ENCODE data around the gene IL22RA1.

Gene IL22RA1

DNA sequence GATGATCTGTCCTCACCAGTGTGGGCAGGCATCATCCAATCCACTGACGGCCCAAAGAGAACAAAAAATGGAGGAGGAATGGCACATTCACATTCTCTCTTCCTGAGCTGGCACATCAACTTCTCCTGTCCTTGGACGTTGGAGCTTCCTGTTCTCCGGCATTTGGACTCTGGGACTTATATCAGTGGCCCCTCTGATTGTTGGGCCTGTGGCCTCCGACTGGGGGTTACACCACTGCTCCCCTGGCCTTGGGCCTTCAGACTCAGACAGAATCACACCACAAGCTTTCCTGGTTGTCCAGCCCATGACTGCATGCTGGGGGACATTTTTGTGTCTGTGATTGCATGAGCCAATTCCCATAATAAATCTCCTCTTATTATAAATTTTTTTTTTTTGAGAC is 24.1 kb upstream of the IL22RA1 start:
- TF ChIP-seq, protein P1, sequence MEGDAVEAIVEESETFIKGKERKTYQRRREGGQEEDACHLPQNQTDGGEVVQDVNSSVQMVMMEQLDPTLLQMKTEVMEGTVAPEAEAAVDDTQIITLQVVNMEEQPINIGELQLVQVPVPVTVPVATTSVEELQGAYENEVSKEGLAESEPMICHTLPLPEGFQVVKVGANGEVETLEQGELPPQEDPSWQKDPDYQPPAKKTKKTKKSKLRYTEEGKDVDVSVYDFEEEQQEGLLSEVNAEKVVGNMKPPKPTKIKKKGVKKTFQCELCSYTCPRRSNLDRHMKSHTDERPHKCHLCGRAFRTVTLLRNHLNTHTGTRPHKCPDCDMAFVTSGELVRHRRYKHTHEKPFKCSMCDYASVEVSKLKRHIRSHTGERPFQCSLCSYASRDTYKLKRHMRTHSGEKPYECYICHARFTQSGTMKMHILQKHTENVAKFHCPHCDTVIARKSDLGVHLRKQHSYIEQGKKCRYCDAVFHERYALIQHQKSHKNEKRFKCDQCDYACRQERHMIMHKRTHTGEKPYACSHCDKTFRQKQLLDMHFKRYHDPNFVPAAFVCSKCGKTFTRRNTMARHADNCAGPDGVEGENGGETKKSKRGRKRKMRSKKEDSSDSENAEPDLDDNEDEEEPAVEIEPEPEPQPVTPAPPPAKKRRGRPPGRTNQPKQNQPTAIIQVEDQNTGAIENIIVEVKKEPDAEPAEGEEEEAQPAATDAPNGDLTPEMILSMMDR (IDR thresholded peaks at IDR 0.05): no peak
- no peak for DNase-seq (ENCODE audit: low spot score)
- H3K27ac ChIP-seq: no peak overlapping the region
- H3K4me3 ChIP-seq: no peak overlapping the region

DNA sequence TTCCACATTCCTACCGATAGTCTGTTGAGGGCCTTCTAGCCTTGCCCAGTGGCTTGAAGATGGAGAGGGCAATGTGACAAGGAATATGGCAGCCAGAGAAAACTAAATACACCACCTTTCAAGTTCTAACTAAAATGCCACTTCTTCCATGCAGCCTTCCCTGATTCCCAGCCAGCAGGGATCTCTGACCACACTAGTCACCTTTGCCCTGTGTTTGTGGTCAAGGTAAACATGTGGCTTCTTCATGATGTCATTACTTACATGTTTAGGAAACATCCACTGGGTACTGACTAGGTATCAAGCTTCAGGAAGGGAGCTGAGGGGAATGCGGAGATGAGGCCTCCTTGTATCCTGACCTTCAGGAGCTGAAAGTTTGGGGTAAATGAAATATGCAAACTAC is 22.6 kb upstream of the IL22RA1 start:
- TF ChIP-seq, protein P1 (IDR thresholded peaks at IDR 0.05): no peak

DNA sequence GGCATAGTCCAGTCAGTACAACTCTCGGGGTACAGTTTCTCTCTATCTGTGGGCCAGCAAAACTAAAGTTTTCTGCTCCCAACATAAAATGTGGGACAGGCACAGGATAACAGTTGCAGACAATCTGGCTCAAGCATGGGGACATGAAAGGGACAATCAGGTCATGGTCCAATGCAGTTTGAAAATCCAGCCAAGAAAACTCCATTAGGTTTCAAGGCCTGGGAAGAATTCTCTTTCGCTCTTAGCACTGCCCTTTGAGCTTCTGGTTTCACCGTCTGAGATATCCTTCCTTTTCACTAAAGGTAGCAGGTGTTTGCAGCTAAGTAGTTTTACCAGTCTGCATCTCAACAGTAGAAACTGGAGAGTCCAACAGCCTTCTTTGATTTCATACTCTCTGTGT is 21.1 kb upstream of the IL22RA1 start:
- DNase-seq (ENCODE audit: low spot score): no peak
- TF ChIP-seq, protein P1 (IDR thresholded peaks at IDR 0.05): no peak
- Histone ChIP-seq H3K27ac (no peak overlapping the region), H3K4me3 (no peak overlapping the region)

More for the DNA sequence above, 22.6 kb upstream of the IL22RA1 start:
- H3K4me3 ChIP-seq: no peak overlapping the region
- no peak for DNase-seq (ENCODE audit: low spot score)
- H3K27ac ChIP-seq: no peak overlapping the region

DNA sequence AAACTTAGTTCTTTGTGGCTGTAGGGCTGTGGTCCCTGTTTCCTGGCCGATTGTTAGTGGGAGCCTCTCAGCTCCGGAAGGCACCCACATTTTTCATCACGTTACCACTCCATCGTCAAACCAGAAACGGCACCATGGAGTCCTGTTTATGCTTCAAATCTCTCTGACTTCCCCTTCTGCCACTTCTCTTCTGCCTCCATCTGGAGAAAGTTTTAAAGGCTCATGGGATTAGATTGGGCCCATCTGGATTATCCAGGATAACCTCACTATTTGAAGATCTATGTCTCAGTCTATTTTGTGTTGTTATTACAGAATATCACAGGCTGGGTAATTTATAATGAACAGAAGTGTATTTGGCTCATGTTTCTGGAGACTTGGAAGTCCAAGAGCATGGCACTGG is 19.3 kb upstream of the IL22RA1 start:
- DNase-seq (ENCODE audit: low spot score): no peak
- H3K27ac ChIP-seq: no peak overlapping the region
- no peak overlapping the region for H3K4me3 ChIP-seq
- TF ChIP-seq, protein P1 (IDR thresholded peaks at IDR 0.05): no peak

DNA sequence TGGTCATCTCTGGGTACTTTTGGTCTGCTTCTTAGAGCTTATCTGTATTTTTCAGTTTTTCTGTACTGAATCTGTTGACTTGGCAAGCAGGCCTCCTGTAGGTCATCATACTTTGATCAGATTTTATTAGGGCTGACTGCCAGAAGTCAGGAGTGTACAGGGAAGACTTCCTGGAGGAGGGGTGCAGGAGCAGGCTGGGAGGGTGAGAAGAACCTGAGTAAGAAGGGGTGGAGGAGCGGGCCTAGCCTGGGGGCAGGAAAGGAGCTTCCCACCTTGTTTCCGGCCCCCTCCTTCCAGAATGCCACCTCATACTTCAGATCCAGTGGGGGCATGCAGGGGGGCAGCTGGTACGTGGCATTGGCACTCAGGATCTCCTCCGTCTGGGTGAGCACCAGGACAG is 18.3 kb upstream of the IL22RA1 start:
- Histone ChIP-seq H3K27ac (no peak overlapping the region), H3K4me3 (no peak overlapping the region)
- DNase-seq (ENCODE audit: low spot score): no peak
- TF ChIP-seq, protein P1 (IDR thresholded peaks at IDR 0.05): no peak

DNA sequence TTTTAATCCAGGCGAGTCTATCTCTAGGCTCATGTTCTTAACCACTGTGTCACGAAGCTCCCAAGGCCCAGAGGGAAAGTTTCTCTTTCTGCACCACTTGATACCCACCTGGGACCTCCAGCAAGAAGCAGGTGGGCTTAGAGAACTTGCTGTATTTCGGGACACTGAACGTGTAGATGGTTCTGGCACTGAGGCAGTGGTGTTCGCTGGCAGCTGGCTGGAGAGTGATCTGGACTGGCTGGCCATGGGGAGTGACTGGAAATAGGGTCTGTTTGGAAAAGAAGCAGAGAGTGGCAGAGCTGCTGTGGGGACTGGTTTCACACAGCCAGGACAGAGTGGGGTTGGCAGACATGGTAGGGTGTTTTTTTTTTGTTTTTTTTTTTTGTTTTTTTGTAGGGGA is 16.4 kb upstream of the IL22RA1 start:
- DNase-seq (ENCODE audit: low spot score): no peak
- TF ChIP-seq, protein P1 (IDR thresholded peaks at IDR 0.05): no peak
- H3K27ac ChIP-seq: no peak overlapping the region
- no peak overlapping the region for H3K4me3 ChIP-seq

DNA sequence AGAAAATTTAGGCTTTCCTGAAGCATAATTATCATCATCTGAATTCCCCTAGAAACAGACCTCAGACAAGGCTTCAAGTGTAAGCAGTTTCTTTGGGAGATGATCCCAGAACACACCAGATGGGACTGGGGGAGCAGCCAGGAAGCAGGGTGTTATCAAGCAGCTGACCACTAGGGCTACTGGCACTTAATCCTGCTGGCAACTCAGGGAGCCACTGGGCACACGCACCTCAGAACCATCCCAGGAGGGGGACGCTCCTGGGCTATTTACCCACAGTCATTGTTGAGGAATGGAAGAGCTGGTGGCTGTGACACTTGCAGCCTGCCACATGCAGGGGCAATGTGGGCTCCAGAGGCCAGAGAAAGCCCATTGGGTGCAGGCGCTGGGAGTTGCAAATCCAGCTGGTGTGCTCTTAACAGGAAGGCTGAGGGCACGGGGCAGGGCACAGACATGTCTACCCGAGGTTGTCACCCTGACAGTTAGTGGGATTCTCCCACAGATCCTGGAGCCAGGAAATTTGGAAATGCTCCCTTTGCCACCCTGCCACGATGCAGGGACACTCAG is 15.1 kb upstream of the IL22RA1 start:
- TF ChIP-seq, protein P1 (IDR thresholded peaks at IDR 0.05): no peak
- no peak for DNase-seq (ENCODE audit: low spot score)
- H3K4me3 ChIP-seq: no peak overlapping the region
- H3K27ac ChIP-seq: no peak overlapping the region
